Measurements from ENCODE around the gene AMOTL2. TPM values are rescaled to one million over a fixed set of nuclear protein-coding genes. Genes with fewer than 3 reads are reported as not detected.

The AMOTL2 gene
- total RNA-seq, 2 experiments from 2014 or later: 0.31 TPM; not detected in 1

- CTCF ChIA-PET: no interaction called here
- intact Hi-C loops (cut with micrococcal nuclease): no loop called here
- no peak for DNase-seq
- Mint-ChIP-seq H3K36me3 (ENCODE audit: low read depth) (no peaks in the 10 kb centered on the region), H3K4me3 (no peak overlapping the region), H3K27ac (no peak overlapping the region), H3K27me3 (ENCODE audit: low read depth) (no peaks in the 10 kb centered on the region), H3K4me1 (ENCODE audit: low read depth) (no peaks in the 10 kb centered on the region), H3K9me3 (no peaks in the 10 kb centered on the region)
Observed at GRCh38 chr3:134353171-134353825, 20.9 kb downstream of the AMOTL2 start.

GRCh38 chr3:134352031-134352671 lies 22.1 kb downstream of the AMOTL2 start:
- CTCF ChIA-PET: no interaction called here

DNA sequence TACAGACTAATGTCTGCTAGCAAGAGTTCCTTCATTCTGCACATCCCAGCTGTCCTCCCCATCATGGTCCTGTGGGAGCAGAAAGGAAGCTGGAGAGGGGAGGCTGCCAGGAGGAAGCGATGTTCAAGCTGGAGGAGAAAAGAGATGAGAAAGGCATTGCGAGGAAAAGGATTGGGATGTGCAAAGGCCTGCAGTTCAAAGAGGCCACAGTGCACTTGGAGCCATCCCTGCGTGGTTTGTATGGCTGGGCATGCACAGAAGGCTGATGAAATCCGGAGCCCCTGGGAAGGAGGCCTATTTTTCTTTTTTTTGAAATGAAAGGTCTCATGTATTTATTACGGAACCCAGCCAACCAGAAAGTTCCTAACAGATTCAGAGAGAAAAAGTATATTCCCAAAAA lies 22.8 kb downstream of the AMOTL2 start:
- CTCF ChIA-PET: no interaction called here
- intact Hi-C loops (cut with micrococcal nuclease): no loop called here
- Mint-ChIP-seq H3K9me3 (peaks cover 7% of the 10 kb centered on the region), H3K4me3 (no peak overlapping the region), H3K4me1 (ENCODE audit: low read depth) (no peaks in the 10 kb centered on the region), H3K36me3 (ENCODE audit: low read depth) (no peaks in the 10 kb centered on the region), H3K27me3 (ENCODE audit: low read depth) (no peaks in the 10 kb centered on the region), H3K27ac (no peak overlapping the region)
- DNase-seq: no peak

More at GRCh38 chr3:134352031-134352671, 22.1 kb downstream of the AMOTL2 start:
- Mint-ChIP-seq H3K36me3 (ENCODE audit: low read depth) (no peaks in the 10 kb centered on the region), H3K27me3 (ENCODE audit: low read depth) (no peaks in the 10 kb centered on the region), H3K4me3 (no peak overlapping the region), H3K9me3 (no peaks in the 10 kb centered on the region), H3K27ac (no peak overlapping the region), H3K4me1 (ENCODE audit: low read depth) (no peaks in the 10 kb centered on the region)
- intact Hi-C loops (cut with micrococcal nuclease): no loop called here
- DNase-seq: no peak

DNA sequence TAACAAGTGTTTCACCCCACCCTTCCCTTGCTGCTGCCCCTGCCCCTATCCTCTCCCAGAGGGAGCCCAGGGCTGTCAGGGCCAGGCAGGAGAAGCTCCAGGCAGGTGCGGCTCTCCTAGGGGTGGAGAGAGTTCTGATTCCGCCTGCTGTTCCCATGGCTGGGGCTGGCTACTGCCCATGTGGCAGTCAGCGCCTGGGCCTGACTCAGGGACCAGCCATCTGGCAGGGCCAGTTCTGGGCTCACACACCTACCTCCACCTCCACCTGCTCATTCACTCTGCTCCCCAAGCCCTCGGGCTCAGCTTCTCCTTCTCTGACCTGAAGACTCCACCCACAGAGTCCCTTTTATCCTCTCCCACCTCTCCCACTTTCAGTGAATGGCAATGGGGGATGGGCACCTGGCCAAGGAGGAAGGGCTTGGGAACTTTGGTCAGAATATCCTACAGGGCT lies 23.4 kb downstream of the AMOTL2 start:
- Mint-ChIP-seq H3K4me3 (no peak overlapping the region), H3K27ac (no peak overlapping the region), H3K4me1 (ENCODE audit: low read depth) (no peaks in the 10 kb centered on the region), H3K36me3 (ENCODE audit: low read depth) (no peaks in the 10 kb centered on the region), H3K27me3 (ENCODE audit: low read depth) (no peaks in the 10 kb centered on the region), H3K9me3 (peaks cover 7% of the 10 kb centered on the region)
- CTCF ChIA-PET: interaction anchor here (1.6 kb wide), 1 partner anchor 8 kb away, joined by 4 read pairs; no protein-coding TSS in a partner anchor
- no peak for DNase-seq
- intact Hi-C loops (cut with micrococcal nuclease): no loop called here

DNA sequence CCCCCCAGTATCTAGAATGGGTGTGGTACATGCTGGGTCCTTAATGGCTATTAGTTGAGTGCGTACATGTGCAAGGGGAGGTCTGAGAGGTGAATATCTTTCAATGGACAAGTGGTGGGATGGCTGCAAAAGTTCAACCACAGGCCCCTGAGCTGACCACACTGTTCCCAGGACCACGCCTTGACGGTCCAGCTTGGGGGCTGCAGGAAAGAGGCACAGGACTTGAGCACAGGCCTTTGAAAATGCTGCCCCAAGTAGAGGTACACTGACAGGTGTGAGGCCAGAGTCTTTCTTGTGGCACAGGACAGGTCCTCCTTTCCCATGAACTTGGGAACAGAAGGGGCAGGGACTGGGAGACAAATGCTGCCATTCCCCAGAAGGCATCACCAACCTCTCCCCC lies 24.0 kb downstream of the AMOTL2 start:
- no peak for DNase-seq
- Mint-ChIP-seq H3K4me1 (ENCODE audit: low read depth) (no peaks in the 10 kb centered on the region), H3K27ac (no peak overlapping the region), H3K9me3 (peaks cover 7% of the 10 kb centered on the region), H3K4me3 (no peak overlapping the region), H3K27me3 (ENCODE audit: low read depth) (no peaks in the 10 kb centered on the region), H3K36me3 (ENCODE audit: low read depth) (no peaks in the 10 kb centered on the region)
- intact Hi-C loops (cut with micrococcal nuclease): no loop called here
- CTCF ChIA-PET: interaction anchor here (1.6 kb wide), 1 partner anchor 9 kb away, joined by 4 read pairs; no protein-coding TSS in a partner anchor

GRCh38 chr3:134348524-134348923 lies 25.7 kb downstream of the AMOTL2 start:
- Mint-ChIP-seq H3K4me1 (ENCODE audit: low read depth) (no peaks in the 10 kb centered on the region), H3K36me3 (ENCODE audit: low read depth) (no peaks in the 10 kb centered on the region), H3K9me3 (peaks cover 7% of the 10 kb centered on the region), H3K27me3 (ENCODE audit: low read depth) (no peaks in the 10 kb centered on the region), H3K4me3 (no peak overlapping the region), H3K27ac (no peak overlapping the region)
- CTCF ChIA-PET: no interaction called here
- intact Hi-C loops (cut with micrococcal nuclease): no loop called here
- no peak for DNase-seq

- Mint-ChIP-seq H3K27ac (no peak overlapping the region), H3K9me3 (peaks cover 7% of the 10 kb centered on the region), H3K4me3 (no peak overlapping the region), H3K4me1 (ENCODE audit: low read depth) (no peaks in the 10 kb centered on the region), H3K36me3 (ENCODE audit: low read depth) (no peaks in the 10 kb centered on the region), H3K27me3 (ENCODE audit: low read depth) (no peaks in the 10 kb centered on the region)
- intact Hi-C loops (cut with micrococcal nuclease): no loop called here
- no peak for DNase-seq
- CTCF ChIA-PET: no interaction called here
Observed at GRCh38 chr3:134347551-134347950, 26.7 kb downstream of the AMOTL2 start.

DNA sequence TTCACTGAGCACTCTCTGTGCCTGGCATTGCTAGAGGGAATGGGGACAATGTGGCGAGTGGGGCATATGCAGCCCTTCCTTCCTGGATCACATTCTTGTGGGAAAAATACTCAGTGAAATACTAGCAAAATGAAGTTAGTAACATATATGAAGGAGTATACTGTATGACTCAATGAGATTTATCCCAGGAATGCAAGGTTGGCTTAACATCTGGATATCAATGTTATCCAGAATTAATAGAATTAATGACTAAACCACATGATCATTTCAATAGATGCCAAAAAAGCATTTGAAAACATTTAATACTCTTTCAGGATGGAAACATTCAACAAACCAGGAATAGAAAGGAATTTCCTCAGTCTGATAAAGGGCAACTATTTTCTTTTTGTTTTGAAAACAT lies 27.5 kb downstream of the AMOTL2 start:
- Mint-ChIP-seq H3K36me3 (ENCODE audit: low read depth) (no peaks in the 10 kb centered on the region), H3K4me3 (no peak overlapping the region), H3K4me1 (ENCODE audit: low read depth) (no peaks in the 10 kb centered on the region), H3K9me3 (peaks cover 7% of the 10 kb centered on the region), H3K27ac (no peak overlapping the region), H3K27me3 (ENCODE audit: low read depth) (no peaks in the 10 kb centered on the region)
- no peak for DNase-seq
- intact Hi-C loops (cut with micrococcal nuclease): no loop called here
- CTCF ChIA-PET: interaction anchor here (0.6 kb wide), 1 partner anchor 1932 kb away, joined by 3 read pairs; no protein-coding TSS in a partner anchor

GRCh38 chr3:134345202-134345601 lies 29.0 kb downstream of the AMOTL2 start:
- Mint-ChIP-seq H3K9me3 (peaks cover 7% of the 10 kb centered on the region), H3K4me3 (no peak overlapping the region), H3K36me3 (ENCODE audit: low read depth) (no peaks in the 10 kb centered on the region), H3K4me1 (ENCODE audit: low read depth) (no peaks in the 10 kb centered on the region), H3K27me3 (ENCODE audit: low read depth) (no peaks in the 10 kb centered on the region), H3K27ac (no peak overlapping the region)
- no peak for DNase-seq
- CTCF ChIA-PET: interaction anchor here (0.8 to 1.0 kb wide), 2 partner anchors 33 to 72 kb away, joined by 3 read pairs; no protein-coding TSS in a partner anchor
- intact Hi-C loops (cut with micrococcal nuclease): no loop called here

DNA sequence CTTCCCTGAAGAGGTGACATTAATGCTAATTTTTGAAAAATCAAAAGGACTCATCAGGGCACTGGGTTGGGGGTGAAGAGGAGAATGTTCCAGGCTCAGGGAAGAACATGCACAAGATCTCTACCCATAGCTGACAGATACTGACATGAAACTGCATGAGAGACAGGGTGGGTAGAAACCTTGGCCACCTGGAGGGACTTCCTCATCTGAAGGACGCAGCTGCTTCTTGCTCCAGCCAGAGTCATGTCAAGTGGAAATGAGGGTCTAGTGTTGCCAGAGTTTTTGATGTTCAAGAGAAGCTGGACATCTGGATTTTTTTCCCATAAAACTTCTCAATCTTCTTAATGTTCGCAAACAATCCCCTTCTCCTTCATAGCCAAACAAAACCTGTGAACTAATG lies 29.7 kb downstream of the AMOTL2 start:
- CTCF ChIA-PET: interaction anchor here (1.0 kb wide), 1 partner anchor 34 kb away, joined by 3 read pairs; no protein-coding TSS in a partner anchor
- Mint-ChIP-seq H3K4me1 (ENCODE audit: low read depth) (no peaks in the 10 kb centered on the region), H3K4me3 (no peak overlapping the region)

DNA sequence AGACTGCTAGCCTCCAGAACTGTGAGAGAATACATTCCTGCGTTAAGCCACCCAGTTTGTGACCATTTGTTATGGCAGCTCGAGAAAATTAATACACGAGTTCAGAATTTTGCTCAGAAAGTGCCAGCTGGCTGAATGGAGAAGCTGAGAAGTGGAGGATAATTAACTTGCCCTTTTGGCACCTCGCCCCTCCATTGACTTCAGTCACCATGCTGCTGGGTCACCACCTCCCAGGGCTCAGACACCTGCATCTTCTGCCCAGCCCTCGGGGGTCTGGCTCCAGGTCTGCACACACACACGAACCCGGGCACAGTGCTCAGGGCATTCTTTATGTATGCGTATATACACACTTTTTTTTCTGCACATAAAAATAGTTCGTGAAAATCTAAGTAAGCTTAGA lies 32.0 kb downstream of the AMOTL2 start:
- Mint-ChIP-seq H3K27ac (no peak overlapping the region), H3K4me1 (ENCODE audit: low read depth) (no peaks in the 10 kb centered on the region), H3K36me3 (ENCODE audit: low read depth) (no peaks in the 10 kb centered on the region), H3K4me3 (no peak overlapping the region), H3K27me3 (ENCODE audit: low read depth) (no peaks in the 10 kb centered on the region), H3K9me3 (peaks cover 7% of the 10 kb centered on the region)
- intact Hi-C loops (cut with micrococcal nuclease): no loop called here
- no peak for DNase-seq
- CTCF ChIA-PET: no interaction called here

More for the DNA sequence above, 29.7 kb downstream of the AMOTL2 start:
- no peak for DNase-seq
- Mint-ChIP-seq H3K36me3 (ENCODE audit: low read depth) (no peaks in the 10 kb centered on the region), H3K27ac (no peak overlapping the region), H3K9me3 (peaks cover 7% of the 10 kb centered on the region), H3K27me3 (ENCODE audit: low read depth) (no peaks in the 10 kb centered on the region)
- intact Hi-C loops (cut with micrococcal nuclease): no loop called here

DNA sequence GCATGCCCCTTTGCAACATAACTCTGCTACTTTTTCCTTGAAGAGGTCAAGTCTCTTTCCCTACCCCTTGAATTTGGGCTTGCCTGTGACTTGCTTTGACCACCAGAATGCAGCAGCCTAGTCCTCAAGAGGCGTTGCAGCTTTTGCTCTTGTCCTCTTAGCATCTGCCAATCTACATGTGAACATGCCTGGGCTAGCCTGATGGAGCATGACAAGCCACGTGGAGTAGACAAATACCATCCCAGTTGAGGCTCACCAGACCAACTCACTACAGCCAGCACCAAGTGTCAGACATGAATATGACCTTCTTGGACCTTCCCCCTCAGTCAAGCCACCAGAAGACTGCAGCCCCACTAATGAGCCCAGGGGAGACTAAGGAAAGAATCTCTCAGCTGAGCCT lies 32.9 kb downstream of the AMOTL2 start:
- intact Hi-C loops (cut with micrococcal nuclease): no loop called here
- Mint-ChIP-seq H3K36me3 (ENCODE audit: low read depth) (no peaks in the 10 kb centered on the region), H3K4me3 (no peak overlapping the region), H3K4me1 (ENCODE audit: low read depth) (no peaks in the 10 kb centered on the region), H3K27ac (no peak overlapping the region), H3K9me3 (peaks cover under 1% of the 10 kb centered on the region), H3K27me3 (ENCODE audit: low read depth) (no peaks in the 10 kb centered on the region)
- CTCF ChIA-PET: no interaction called here
- DNase-seq: no peak

- Mint-ChIP-seq H3K27me3 (ENCODE audit: low read depth) (no peaks in the 10 kb centered on the region), H3K4me3 (no peak overlapping the region)
- CTCF ChIA-PET: no interaction called here
Observed at GRCh38 chr3:134340982-134341365, 33.3 kb downstream of the AMOTL2 start.

More at GRCh38 chr3:134340982-134341365, 33.3 kb downstream of the AMOTL2 start:
- intact Hi-C loops (cut with micrococcal nuclease): no loop called here
- no peaks in the 10 kb centered on the region for H3K9me3 Mint-ChIP-seq
- H3K4me1 Mint-ChIP-seq (ENCODE audit: low read depth): no peaks in the 10 kb centered on the region
- no peaks in the 10 kb centered on the region for H3K36me3 Mint-ChIP-seq (ENCODE audit: low read depth)
- no peak for DNase-seq
- H3K27ac Mint-ChIP-seq: no peak overlapping the region
